ENCODE data around the gene UTRN. TPM values are rescaled to one million over a fixed set of nuclear protein-coding genes. Genes with fewer than 3 reads are reported as not detected.
A peak's percentile ranks its signal among the peaks of the same experiment; 100 is the strongest.

Gene UTRN
- total RNA-seq, 1 experiment from 2014 or later, result 79.7 TPM

DNA sequence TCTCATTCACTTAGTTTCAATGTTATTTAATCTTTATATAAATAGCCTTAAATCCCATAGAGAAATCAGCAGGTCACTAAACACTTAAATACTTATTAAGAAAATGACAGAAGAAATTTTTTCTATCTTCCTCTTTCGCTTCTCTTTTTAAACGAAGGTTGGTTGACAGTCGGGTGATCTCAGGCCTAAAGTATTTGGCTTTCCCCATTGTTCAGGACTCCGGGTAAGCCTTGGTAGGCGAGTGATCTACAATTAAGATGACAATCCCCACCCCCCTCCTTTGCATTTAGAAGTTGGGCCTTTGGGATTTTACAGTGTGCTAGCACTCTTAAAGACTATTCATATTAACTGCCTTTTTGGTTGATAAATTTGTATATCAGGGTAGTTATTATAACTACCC lies 19.7 kb upstream of the UTRN start:
- Mint-ChIP-seq H3K4me3 (peak overlapping the region; percentile 17 to 64; a peak in 3 of 5 replicates), H3K4me1 (peaks cover 30 to 33% of the 10 kb centered on the region in 2 experiments), H3K36me3 (ENCODE audit: insufficient read depth in 1 of 3, low read depth in 3 of 3) (peaks cover 0 to 11% (median 2%) of the 10 kb centered on the region in 3 experiments; a peak in 5 of 7 replicates), H3K9me3 (peaks cover 3% of the 10 kb centered on the region in 2 experiments; a peak in 4 of 5 replicates), H3K27ac (peak overlapping the region; percentile 34 to 97 (median 97); a peak in 4 of 7 replicates), H3K27me3 (ENCODE audit: low read depth) (no peaks in the 10 kb centered on the region)
- H2BK5ac ChIP-seq (ENCODE audit: insufficient read length, low read length), result no peak overlapping the region
- no peaks in the 10 kb centered on the region for H4K20me1 ChIP-seq (ENCODE audit: control insufficient read depth, insufficient read depth, insufficient read length)
- H3K9ac ChIP-seq (ENCODE audit: extremely low read depth, insufficient read length, low read length), result no peak overlapping the region
- TF ChIP-seq, protein P1, sequence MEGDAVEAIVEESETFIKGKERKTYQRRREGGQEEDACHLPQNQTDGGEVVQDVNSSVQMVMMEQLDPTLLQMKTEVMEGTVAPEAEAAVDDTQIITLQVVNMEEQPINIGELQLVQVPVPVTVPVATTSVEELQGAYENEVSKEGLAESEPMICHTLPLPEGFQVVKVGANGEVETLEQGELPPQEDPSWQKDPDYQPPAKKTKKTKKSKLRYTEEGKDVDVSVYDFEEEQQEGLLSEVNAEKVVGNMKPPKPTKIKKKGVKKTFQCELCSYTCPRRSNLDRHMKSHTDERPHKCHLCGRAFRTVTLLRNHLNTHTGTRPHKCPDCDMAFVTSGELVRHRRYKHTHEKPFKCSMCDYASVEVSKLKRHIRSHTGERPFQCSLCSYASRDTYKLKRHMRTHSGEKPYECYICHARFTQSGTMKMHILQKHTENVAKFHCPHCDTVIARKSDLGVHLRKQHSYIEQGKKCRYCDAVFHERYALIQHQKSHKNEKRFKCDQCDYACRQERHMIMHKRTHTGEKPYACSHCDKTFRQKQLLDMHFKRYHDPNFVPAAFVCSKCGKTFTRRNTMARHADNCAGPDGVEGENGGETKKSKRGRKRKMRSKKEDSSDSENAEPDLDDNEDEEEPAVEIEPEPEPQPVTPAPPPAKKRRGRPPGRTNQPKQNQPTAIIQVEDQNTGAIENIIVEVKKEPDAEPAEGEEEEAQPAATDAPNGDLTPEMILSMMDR (conservative IDR thresholded peaks at IDR 0.05), result no peak
- H2BK15ac ChIP-seq (ENCODE audit: low read depth, low read length), result no peak overlapping the region
- H3K9me3 ChIP-seq (ENCODE audit: control insufficient read depth, low read depth, low read length), result no peaks in the 10 kb centered on the region
- H3K23ac ChIP-seq (ENCODE audit: insufficient read length, low read depth, low read length), result no peak overlapping the region
- H3K4ac ChIP-seq (ENCODE audit: low read depth, low read length), result no peak overlapping the region
- H3K4me1 ChIP-seq (ENCODE audit: insufficient read depth, low read length), result peaks cover 9% of the 10 kb centered on the region
- H3K79me2 ChIP-seq (ENCODE audit: insufficient read depth, low read length), result no peaks in the 10 kb centered on the region
- WGBS (ENCODE audit: extremely low coverage, insufficient read length, low lambda C conversion rate), result no CpG with 5 or more reads among the region's 5 CpGs
- no peak overlapping the region for H3T11ph ChIP-seq (ENCODE audit: low read length)
- H4K91ac ChIP-seq (ENCODE audit: insufficient read length, low read depth, low read length), result no peak overlapping the region
- no peak overlapping the region for H3K18ac ChIP-seq (ENCODE audit: insufficient read length, low read depth, low read length)
- H4K8ac ChIP-seq (replicated peaks; ENCODE audit: insufficient read length, low read depth, low read length), result no peak overlapping the region
- H3K27ac ChIP-seq (ENCODE audit: insufficient read length, low read depth, low read length), result no peak overlapping the region
- no peak overlapping the region for H2BK20ac ChIP-seq (ENCODE audit: low read depth, low read length, poor library complexity, severe bottlenecking)
- no peak overlapping the region for H3K4me2 ChIP-seq (ENCODE audit: insufficient read depth, insufficient read length, low read length)
- H2BK12ac ChIP-seq (ENCODE audit: insufficient read length, low read depth, low read length), result no peak overlapping the region
- H3K27me3 ChIP-seq (ENCODE audit: insufficient read depth, low read length), result no peaks in the 10 kb centered on the region
- H2BK120ac ChIP-seq (ENCODE audit: low read depth, low read length, poor library complexity, severe bottlenecking), result no peak overlapping the region
- H3K56ac ChIP-seq (ENCODE audit: insufficient read length, low read depth, low read length), result no peak overlapping the region
- peak; percentile 66 for DNase-seq
- H4K5ac ChIP-seq (ENCODE audit: insufficient read length, low read depth, low read length), result no peak overlapping the region
- no peaks in the 10 kb centered on the region for H3K23me2 ChIP-seq (ENCODE audit: insufficient read length, low read depth, low read length, poor library complexity, severe bottlenecking)
- no peak overlapping the region for H3K14ac ChIP-seq (ENCODE audit: insufficient read depth, low read length)
- no peak overlapping the region for H2AFZ ChIP-seq (ENCODE audit: low read length)
- no peak overlapping the region for H2AK5ac ChIP-seq (ENCODE audit: insufficient read length, low read length)
- H3K79me1 ChIP-seq (ENCODE audit: insufficient read depth, low read depth, low read length, poor library complexity, severe bottlenecking), result no peaks in the 10 kb centered on the region
